Astrocyte (in vitro differentiated cells and primary cell): ENCODE measurements around the gene CHCT1. TPM values are rescaled to one million over a fixed set of nuclear protein-coding genes. Genes with fewer than 3 reads are reported as not detected.
"Not testable (repeated sequence)": the region's sequence is repeated elsewhere in the genome, so short reads cannot be mapped to it uniquely, and the experiment has no call there.

ENCODE experiments used
- DNase-seq: peaks from one replicate; pipeline ENCODE4 v3.0.0-alpha.2; 2010; ENCODE audit warnings: low read depth
- FAIRE-seq: peaks from 2 replicates; lab custom pipeline; 2011; peaks lifted over from hg19 to GRCh38; lab: Jason Lieb, UNC
- H2AFZ ChIP-seq: 2 replicates; pipeline ENCODE4 v1.6.0; 2012; ENCODE audit warnings: low read depth, low read length, inconsistent platforms
- H3K27ac ChIP-seq: 2 replicates; pipeline ENCODE4 v1.5.1; 2011; ENCODE audit warnings: low read depth, low read length, inconsistent platforms
- H3K27me3 ChIP-seq: 2 replicates; pipeline ENCODE4 v1.6.0; 2011; ENCODE audit warnings: low read length, inconsistent platforms; ENCODE audit not compliant: insufficient read depth
- H3K36me3 ChIP-seq: 2 replicates; pipeline ENCODE4 v1.5.1; 2011; ENCODE audit warnings: low read length, inconsistent platforms; ENCODE audit not compliant: insufficient read depth
- H3K4me1 ChIP-seq: 2 replicates; pipeline ENCODE4 v1.5.1; 2011; ENCODE audit warnings: low read length, inconsistent platforms; ENCODE audit not compliant: insufficient read depth
- H3K4me2 ChIP-seq: 2 replicates; pipeline ENCODE4 v1.6.0; 2012; ENCODE audit warnings: low read length, inconsistent platforms
- H3K4me3 ChIP-seq: 2 replicates; pipeline ENCODE4 v1.5.1; 2011; ENCODE audit warnings: low read depth, mild to moderate bottlenecking, low read length, inconsistent platforms; ENCODE audit not compliant: insufficient read depth
- H3K79me2 ChIP-seq: 2 replicates; pipeline ENCODE4 v1.6.0; 2012; ENCODE audit warnings: mild to moderate bottlenecking, low read length, inconsistent platforms; ENCODE audit not compliant: insufficient read depth
- H3K9ac ChIP-seq: 2 replicates; pipeline ENCODE4 v1.6.0; 2012; ENCODE audit warnings: mild to moderate bottlenecking, low read length, inconsistent platforms
- H3K9me3 ChIP-seq: 2 replicates; pipeline ENCODE4 v1.5.1; 2012; ENCODE audit warnings: low read depth, mild to moderate bottlenecking, low read length, inconsistent platforms; ENCODE audit not compliant: insufficient read depth
- H4K20me1 ChIP-seq: 2 replicates; pipeline ENCODE4 v1.6.0; 2012; ENCODE audit warnings: low read length, inconsistent platforms; ENCODE audit not compliant: insufficient read depth
- H3K27ac Mint-ChIP-seq: one replicate; pipeline ENCODE4 v1.8.0; 2021; ENCODE audit warnings: mild to moderate bottlenecking, mixed read lengths; ENCODE audit not compliant: unreplicated experiment
- H3K27me3 Mint-ChIP-seq: one replicate; pipeline ENCODE4 v1.8.0; 2021; ENCODE audit warnings: low read depth, mixed read lengths; ENCODE audit not compliant: unreplicated experiment
- H3K36me3 Mint-ChIP-seq: one replicate; pipeline ENCODE4 v1.8.0; 2021; ENCODE audit warnings: low read depth, mixed read lengths; ENCODE audit not compliant: unreplicated experiment
- H3K4me1 Mint-ChIP-seq: one replicate; pipeline ENCODE4 v1.8.0; 2021; ENCODE audit warnings: low read depth, mixed read lengths; ENCODE audit not compliant: unreplicated experiment
- H3K4me3 Mint-ChIP-seq: one replicate; pipeline ENCODE4 v1.8.0; 2021; ENCODE audit warnings: mild to moderate bottlenecking, moderate library complexity, mixed read lengths; ENCODE audit not compliant: unreplicated experiment
- H3K9me3 Mint-ChIP-seq: one replicate; pipeline ENCODE4 v1.8.0; 2021; ENCODE audit warnings: mild to moderate bottlenecking, mixed read lengths; ENCODE audit not compliant: unreplicated experiment
- CTCF ChIP-seq: IDR thresholded peaks from 2 replicates; pipeline ENCODE4 v1.5.1; 2011; ENCODE audit warnings: low read depth, mild to moderate bottlenecking, inconsistent platforms, low read length, moderate library complexity; ENCODE audit not compliant: insufficient read depth
- EZH2 ChIP-seq: IDR thresholded peaks from 2 replicates; pipeline ENCODE4 v1.6.1; 2012; ENCODE audit warnings: mild to moderate bottlenecking, low read length, inconsistent platforms; ENCODE audit not compliant: insufficient read depth
- total RNA-seq: library from RNA; stranded (reverse); gene quantifications from 2 replicates; pipeline ENCODE4 v1.2.1, GENCODE V29; 2021

CHCT1 gene
- total RNA-seq, 1 donor from 2014 or later: not detected

GRCh38 chr17:60419875-60420274, 2.4 kb upstream of the CHCT1 start:
- H2AFZ ChIP-seq, H3K27ac ChIP-seq, H3K4me3 ChIP-seq, H3K27ac Mint-ChIP-seq, FAIRE-seq, H3K27me3 Mint-ChIP-seq, DNase-seq, H3K9ac ChIP-seq, H4K20me1 ChIP-seq, H3K36me3 ChIP-seq, H3K79me2 ChIP-seq, H3K4me1 Mint-ChIP-seq, H3K4me1 ChIP-seq, H3K9me3 ChIP-seq, H3K27me3 ChIP-seq, H3K4me3 Mint-ChIP-seq, H3K9me3 Mint-ChIP-seq, H3K36me3 Mint-ChIP-seq, H3K4me2 ChIP-seq: not testable (repeated sequence)

GRCh38 chr17:60421273-60422161, 772 bp upstream of the CHCT1 start:
- no peak overlapping the region for H3K27ac Mint-ChIP-seq
- H3K9ac ChIP-seq: peak overlapping the region; percentile 79
- peak; percentile 16 for DNase-seq

GRCh38 chr17:60423865-60424264, 1.6 kb downstream of the CHCT1 start:
- FAIRE-seq: no peak
- H3K4me1 Mint-ChIP-seq: no peaks in the 10 kb centered on the region
- H3K36me3 Mint-ChIP-seq: peaks cover 2% of the 10 kb centered on the region
- Histone ChIP-seq H3K4me2 (no peak overlapping the region), H2AFZ (no peak overlapping the region), H3K9me3 (no peaks in the 10 kb centered on the region), H3K27ac (no peak overlapping the region), H3K79me2 (no peaks in the 10 kb centered on the region), H3K27me3 (peaks cover 2% of the 10 kb centered on the region), H3K36me3 (no peaks in the 10 kb centered on the region), H3K4me1 (peaks cover 2% of the 10 kb centered on the region), H3K9ac (no peak overlapping the region), H3K4me3 (no peak overlapping the region), H4K20me1 (no peaks in the 10 kb centered on the region)
- H3K27ac Mint-ChIP-seq: no peak overlapping the region
- TF ChIP-seq EZH2: no peak
- no peak for TF ChIP-seq CTCF
- peaks cover 16% of the 10 kb centered on the region for H3K27me3 Mint-ChIP-seq
- DNase-seq: no peak
- no peak overlapping the region for H3K4me3 Mint-ChIP-seq
- H3K9me3 Mint-ChIP-seq: no peaks in the 10 kb centered on the region

More at GRCh38 chr17:60421273-60422161, 772 bp upstream of the CHCT1 start:
- no peaks in the 10 kb centered on the region for H3K4me1 Mint-ChIP-seq
- Histone ChIP-seq H4K20me1 (no peaks in the 10 kb centered on the region), H3K9me3 (no peaks in the 10 kb centered on the region), H3K4me2 (peak overlapping the region; percentile 93), H2AFZ (peak overlapping the region; percentile 95), H3K4me3 (peak overlapping the region; percentile 58), H3K4me1 (peaks cover 2% of the 10 kb centered on the region), H3K27me3 (no peaks in the 10 kb centered on the region), H3K27ac (no peak overlapping the region), H3K79me2 (no peaks in the 10 kb centered on the region), H3K36me3 (no peaks in the 10 kb centered on the region)
- peaks cover 9% of the 10 kb centered on the region for H3K27me3 Mint-ChIP-seq
- no peak for FAIRE-seq
- H3K36me3 Mint-ChIP-seq: peaks cover 2% of the 10 kb centered on the region
- H3K9me3 Mint-ChIP-seq: no peaks in the 10 kb centered on the region
- peak overlapping the region; percentile 73 for H3K4me3 Mint-ChIP-seq
- TF ChIP-seq CTCF: peak; percentile 68
- no peak for TF ChIP-seq EZH2
